Neural cell (in vitro differentiated cells): Measurements from ENCODE around the gene CXXC1. TPM values are rescaled to one million over a fixed set of nuclear protein-coding genes. Genes with fewer than 3 reads are reported as not detected.

Experiments
- H2AFZ ChIP-seq: fragments of 200-600, 300-800 bp; sonication (generic), shearing (Covaris generic); 2 replicates; pipeline ENCODE4 v1.6.0; 2014; ENCODE audit warnings: low read depth, mild to moderate bottlenecking, antibody characterized with exemption, low read length, moderate library complexity
- H3F3A ChIP-seq: fragments of 200-600 bp; shearing (Covaris generic); 2 replicates; pipeline ENCODE4 v1.6.1; 2016; ENCODE audit warnings: mild to moderate bottlenecking, moderate library complexity, mixed read lengths, antibody characterized with exemption, low read length; ENCODE audit not compliant: insufficient read depth, poor library complexity, severe bottlenecking
- H3K27ac ChIP-seq: fragments of 200-600, 300-800 bp; sonication (generic), shearing (Covaris generic); 2 replicates; pipeline ENCODE4 v1.5.1; 2014; ENCODE audit warnings: mild to moderate bottlenecking, low read length, moderate library complexity
- H3K27me3 ChIP-seq: fragments of 300-800, 200-600 bp; sonication (generic), shearing (Covaris generic); 2 replicates; pipeline ENCODE4 v1.6.0; 2014; ENCODE audit warnings: mild to moderate bottlenecking, low read depth, low read length, moderate library complexity; ENCODE audit not compliant: insufficient read depth
- H3K36me3 ChIP-seq: fragments of 300-800, 200-600 bp; sonication (generic), shearing (Covaris generic); 2 replicates; pipeline ENCODE4 v1.5.1; 2014; ENCODE audit warnings: mild to moderate bottlenecking, antibody characterized with exemption, low read length, moderate library complexity; ENCODE audit not compliant: insufficient read depth
- H3K4me2 ChIP-seq: fragments of 300-800, 200-600 bp; sonication (generic), shearing (Covaris generic); 2 replicates; pipeline ENCODE4 v1.6.0; 2014; ENCODE audit warnings: mild to moderate bottlenecking, low read length
- H3K4me3 ChIP-seq: fragments of 300-800, 200-600 bp; sonication (generic), shearing (Covaris generic); 2 replicates; pipeline ENCODE4 v1.5.1; 2014; ENCODE audit warnings: mild to moderate bottlenecking, low read length, moderate library complexity
- H3K79me2 ChIP-seq: fragments of 200-600 bp; shearing (Covaris generic); replicated peaks from 2 replicates; pipeline ENCODE4 v1.6.0; 2014; ENCODE audit warnings: mild to moderate bottlenecking, low read length, moderate library complexity; ENCODE audit not compliant: insufficient read depth
- H3K9ac ChIP-seq: fragments of 300-800, 200-600 bp; sonication (generic), shearing (Covaris generic); 2 replicates; pipeline ENCODE4 v1.6.1; 2016; ENCODE audit warnings: mild to moderate bottlenecking, low read length, mixed read lengths
- H3K9me2 ChIP-seq: fragments of 200-600 bp; shearing (Covaris generic); 2 replicates; pipeline ENCODE4 v1.6.1; 2016; ENCODE audit warnings: mild to moderate bottlenecking, low read length, mixed read lengths; ENCODE audit not compliant: insufficient read depth
- H3K9me3 ChIP-seq: fragments of 200-600, 300-800 bp; sonication (generic), shearing (Covaris generic); 2 replicates; pipeline ENCODE4 v1.6.1; 2016; ENCODE audit warnings: mild to moderate bottlenecking, mixed run types, low read length, moderate library complexity, mixed read lengths
- H4K20me1 ChIP-seq: fragments of 200-600 bp; shearing (Covaris generic); 2 replicates; pipeline ENCODE4 v1.6.1; 2016; ENCODE audit warnings: mild to moderate bottlenecking, mixed run types; ENCODE audit not compliant: insufficient read depth
- CTCF ChIP-seq: fragments of 450-650 bp; IDR thresholded peaks from 2 replicates; pipeline ENCODE4 v1.5.1; 2014; ENCODE audit warnings: antibody characterized with exemption, mild to moderate bottlenecking, moderate library complexity; ENCODE audit not compliant: poor library complexity, severe bottlenecking
- EP300 ChIP-seq: fragments of 450-650 bp; conservative IDR thresholded peaks from 2 replicates; pipeline ENCODE4 v1.6.1; 2014; ENCODE audit warnings: antibody characterized with exemption, mild to moderate bottlenecking, moderate library complexity; ENCODE audit not compliant: poor library complexity, severe bottlenecking
- EZH2 ChIP-seq: fragments of 200-600, 300-800 bp; shearing (Covaris generic), sonication (generic); IDR thresholded peaks from 2 replicates; pipeline ENCODE4 v1.6.1; 2014; ENCODE audit warnings: antibody characterized with exemption, low read length, borderline replicate concordance, mild to moderate bottlenecking; ENCODE audit not compliant: insufficient read depth, poor library complexity, severe bottlenecking
- MXI1 ChIP-seq: fragments of 450-650 bp; conservative IDR thresholded peaks from 2 replicates; pipeline ENCODE4 v1.6.1; 2014; ENCODE audit warnings: antibody characterized with exemption, mild to moderate bottlenecking; ENCODE audit not compliant: poor library complexity, severe bottlenecking
- POLR2AphosphoS5 ChIP-seq: IDR thresholded peaks from 2 replicates; pipeline ENCODE4 v1.6.1; 2012
- RAD21 ChIP-seq: fragments of 450-650 bp; conservative IDR thresholded peaks from 2 replicates; pipeline ENCODE4 v1.6.1; 2014; ENCODE audit warnings: antibody characterized with exemption, mild to moderate bottlenecking, moderate library complexity
- REST ChIP-seq: IDR thresholded peaks from 2 replicates; pipeline ENCODE4 v1.6.1; 2012; ENCODE audit warnings: borderline replicate concordance
- SMC3 ChIP-seq: fragments of 450-650 bp; conservative IDR thresholded peaks from 2 replicates; pipeline ENCODE4 v1.6.1; 2014; ENCODE audit warnings: antibody characterized with exemption, mild to moderate bottlenecking, moderate library complexity; ENCODE audit not compliant: poor library complexity
- TAF1 ChIP-seq: IDR thresholded peaks from 2 replicates; pipeline ENCODE4 v1.6.1; 2012; ENCODE audit warnings: low read depth
- polyA plus RNA-seq: library from polyadenylated mRNA; depleted of rRNA; stranded (reverse); fragments of >200 nt; gene quantifications from 2 replicates; pipeline ENCODE4 v1.2.3, GENCODE V29; 2014

CXXC1 gene
- polyA plus RNA-seq, 1 donor from 2014 or later: 99.8 TPM

- Histone ChIP-seq H3K9ac (no peak overlapping the region), H3K9me2 (no peaks in the 10 kb centered on the region), H3K27me3 (no peaks in the 10 kb centered on the region), H3K27ac (no peak overlapping the region), H3K9me3 (no peaks in the 10 kb centered on the region), H4K20me1 (no peaks in the 10 kb centered on the region), H2AFZ (no peak overlapping the region), H3K4me3 (no peak overlapping the region), H3K79me2 (no peaks in the 10 kb centered on the region), H3F3A (no peaks in the 10 kb centered on the region), H3K36me3 (peaks cover 21% of the 10 kb centered on the region), H3K4me2 (no peak overlapping the region)
- TF ChIP-seq RAD21 (no peak), REST (no peak), EZH2 (no peak), SMC3 (no peak), MXI1 (no peak), EP300 (no peak), TAF1 (no peak), CTCF (no peak), POLR2AphosphoS5 (no peak)
Measured at GRCh38 chr18:50268022-50268747, 19.3 kb downstream of the CXXC1 start.

GRCh38 chr18:50266248-50266704 is 21.2 kb downstream of the CXXC1 start, which contains the start of gene CFAP53:
CFAP53 (minus strand) TSS chr18:50266495; CDS start chr18:50266404, 91 bp downstream.
- peak within 1 kb of the TSS; percentile 38 for H3K4me2 ChIP-seq
- TF ChIP-seq POLR2AphosphoS5 (peak; percentile 52), REST (no peak), EP300 (peak; percentile 21), EZH2 (no peak), MXI1 (peak; percentile 80), TAF1 (no peak)
- H2AFZ ChIP-seq: no peak within 1 kb of the TSS
- H3K4me3 ChIP-seq: peak within 1 kb of the TSS; percentile 68
- peak within 1 kb of the TSS; percentile 55 for H3K9ac ChIP-seq
- no peaks in the 10 kb centered on the region for H4K20me1 ChIP-seq
- H3K27me3 ChIP-seq: no peaks in the 10 kb centered on the region
- no peaks in the 10 kb centered on the region for H3K9me2 ChIP-seq
- no peaks in the 10 kb centered on the region for H3K79me2 ChIP-seq
- H3K27ac ChIP-seq: no peak within 1 kb of the TSS
- no peaks in the 10 kb centered on the region for H3F3A ChIP-seq
- H3K36me3 ChIP-seq: peaks cover 21% of the 10 kb centered on the region
- no peaks in the 10 kb centered on the region for H3K9me3 ChIP-seq
